Measurements from ENCODE around the gene IL1RAPL1.

GRCh38 chrX:28549838-28550237 is 37.4 kb upstream of the IL1RAPL1 start:
- no peak for TF ChIP-seq CTCF (IDR thresholded peaks at IDR 0.05; ENCODE audit: extremely low read depth in 1 of 2, insufficient read depth in 1 of 2, low read depth in 1 of 2, low read length in 2 of 2)
- no peak for TF ChIP-seq POLR2A (IDR thresholded peaks at IDR 0.05; ENCODE audit: low read depth, low read length)
- no peak for TF ChIP-seq MAX (IDR thresholded peaks at IDR 0.05; ENCODE audit: insufficient read depth, insufficient read length)
- TF ChIP-seq EZH2 (IDR thresholded peaks at IDR 0.05; ENCODE audit: borderline replicate concordance, low read depth, low read length, severe bottlenecking) = no peak
- no peak for TF ChIP-seq MYC (IDR thresholded peaks at IDR 0.05; ENCODE audit: low read depth, low read length)

Measured in endothelial cell of umbilical vein (primary cell).